GM12878 (cell line): ENCODE measurements around the gene GJA4. TPM values are rescaled to one million over a fixed set of nuclear protein-coding genes. Genes with fewer than 3 reads are reported as not detected.

ENCODE experiments used
- ATAC-seq: fragments of 200-7000 bp; cut with Tn5 transposase; 3 replicates; pipeline ENCODE4 v1.9.1; 2020; ENCODE audit warnings: mild to moderate bottlenecking, moderate library complexity
- BruUV-seq: library from RNA; stranded (reverse); fragments of 400-500 nt; replicated peaks from 2 replicates; lab custom pipeline; 2021; lab: Mats Ljungman, UMichigan
- CTCF ChIA-PET: fragments of 300-600 bp; sonication (Branson Sonifier 250); formaldehyde crosslinking; extraction: SDS; loops from one replicate; lab custom pipeline; 2021; ENCODE audit warnings: inconsistent platforms; lab: Yijun Ruan, JAX
- POLR2A ChIA-PET: fragments of 350-600 bp; formaldehyde crosslinking; extraction: SDS; loops from one replicate; lab custom pipeline; 2021; ENCODE audit warnings: inconsistent platforms; lab: Charles Lee
- RAD21 ChIA-PET: fragments of 300-600 bp; sonication (Branson Sonifier 250); formaldehyde crosslinking; loops from one replicate; lab custom pipeline; 2023; ENCODE audit warnings: antibody characterized with exemption; ENCODE audit not compliant: unreplicated experiment; lab: Charles Lee
- SMC1A ChIA-PET: fragments of 300-600 bp; sonication (Branson Sonifier 250); formaldehyde crosslinking; loops from one replicate; lab custom pipeline; 2023; ENCODE audit not compliant: unreplicated experiment, uncharacterized antibody; lab: Charles Lee
- DNase-seq: peaks from one replicate; pipeline ENCODE4 v3.0.0-alpha.2; 2011; ENCODE audit warnings: low read depth, low spot score
- FAIRE-seq: peaks from 3 replicates; lab custom pipeline; 2011; peaks lifted over from hg19 to GRCh38; lab: Jason Lieb, UNC
- H2AFZ ChIP-seq: 2 replicates; pipeline ENCODE4 v1.6.0; 2011; ENCODE audit warnings: low read depth, low read length, control low read depth; ENCODE audit not compliant: control insufficient read depth
- H3K27ac ChIP-seq: 2 replicates; pipeline ENCODE4 v1.5.1; 2011; ENCODE audit warnings: control low read depth; ENCODE audit not compliant: control insufficient read depth, insufficient read depth
- H3K27me3 ChIP-seq, 2 experiments: replicated peaks in 1 of 2; 2 replicates each; pipeline versions ENCODE4 v1.6.0 to v1.6.1; 2011; ENCODE audit warnings: low read length in 1 of 2; ENCODE audit not compliant: control insufficient read depth in 2 of 2, insufficient read depth in 2 of 2
- H3K36me3 ChIP-seq, 2 experiments: 2 replicates each; pipeline ENCODE4 v1.5.1; 2011; ENCODE audit warnings: low read length in 1 of 2; ENCODE audit not compliant: control insufficient read depth in 2 of 2, insufficient read depth in 2 of 2
- H3K4me1 ChIP-seq: 2 replicates; pipeline ENCODE4 v1.6.1; 2011; ENCODE audit warnings: mild to moderate bottlenecking, low read length, moderate library complexity, mixed read lengths; ENCODE audit not compliant: control insufficient read depth, insufficient read depth
- H3K4me2 ChIP-seq: 2 replicates; pipeline ENCODE4 v1.6.0; 2011; ENCODE audit warnings: control low read depth; ENCODE audit not compliant: control insufficient read depth, insufficient read depth
- H3K4me3 ChIP-seq: fragments of 200-600 bp; sonication (generic); 2 replicates; pipeline ENCODE4 v1.5.1; 2016
- H3K79me2 ChIP-seq: 2 replicates; pipeline ENCODE4 v1.6.0; 2011; ENCODE audit warnings: low read length; ENCODE audit not compliant: control insufficient read depth, insufficient read depth
- H3K9ac ChIP-seq: 2 replicates; pipeline ENCODE4 v1.8.0; 2011; ENCODE audit warnings: low read length, control low read depth, mixed read lengths; ENCODE audit not compliant: control insufficient read depth, insufficient read depth
- H3K9me3 ChIP-seq: replicated peaks from 3 replicates; pipeline ENCODE4 v1.5.1; 2011; ENCODE audit warnings: mild to moderate bottlenecking, low read length; ENCODE audit not compliant: control insufficient read depth, insufficient read depth
- H4K20me1 ChIP-seq: 2 replicates; pipeline ENCODE4 v1.6.0; 2011; ENCODE audit not compliant: control insufficient read depth, insufficient read depth
- BMI1 ChIP-seq: fragments of 450-650 bp; IDR thresholded peaks from 2 replicates; pipeline ENCODE4 v1.6.1; 2016; ENCODE audit warnings: mild to moderate bottlenecking, moderate library complexity, borderline replicate concordance
- BRCA1 ChIP-seq: IDR thresholded peaks from 2 replicates; pipeline ENCODE4 v1.6.1; 2011; ENCODE audit warnings: low read depth, low read length, improper control_type of control experiment
- CHD2 ChIP-seq: IDR thresholded peaks from 2 replicates; pipeline ENCODE4 v1.6.1; 2011; ENCODE audit warnings: low read depth, low read length, improper control_type of control experiment, borderline replicate concordance
- GABPA ChIP-seq: IDR thresholded peaks from 2 replicates; pipeline ENCODE4 v1.6.1; 2014; ENCODE audit warnings: antibody characterized with exemption, low read depth, mild to moderate bottlenecking, inconsistent platforms
- GATAD2B ChIP-seq: fragments of 450-650 bp; conservative IDR thresholded peaks from 2 replicates; pipeline ENCODE4 v1.6.1; 2017; ENCODE audit warnings: low read depth, mild to moderate bottlenecking, moderate library complexity
- MYB ChIP-seq: fragments of 150-350 bp; IDR thresholded peaks from 2 replicates; pipeline ENCODE4 v1.6.1; 2014; ENCODE audit warnings: mild to moderate bottlenecking, low read depth, low read length, borderline replicate concordance
- NR2F1 ChIP-seq: fragments of 450-650 bp; conservative IDR thresholded peaks from 2 replicates; pipeline ENCODE4 v1.6.1; 2017; ENCODE audit warnings: mild to moderate bottlenecking
- POLR2A ChIP-seq: IDR thresholded peaks from 2 replicates; pipeline ENCODE4 v1.6.1; 2011; ENCODE audit warnings: low read depth, mild to moderate bottlenecking, low read length
- POLR2AphosphoS2 ChIP-seq: IDR thresholded peaks from 2 replicates; pipeline ENCODE4 v1.6.1; 2011; ENCODE audit warnings: low read depth, mild to moderate bottlenecking, low read length, improper control_type of control experiment, moderate library complexity
- RB1 ChIP-seq: fragments of 450-650 bp; formaldehyde crosslinking; IDR thresholded peaks from 2 replicates; pipeline ENCODE4 v1.6.1; 2017; ENCODE audit warnings: mild to moderate bottlenecking, borderline replicate concordance
- RBBP5 ChIP-seq: fragments of 200-600 bp; sonication (generic); conservative IDR thresholded peaks from 2 replicates; pipeline ENCODE4 v1.6.1; 2016
- SUZ12 ChIP-seq: fragments of 200-600 bp; sonication (generic); IDR thresholded peaks from one replicate; pipeline ENCODE4 v1.6.1; 2018; ENCODE audit warnings: antibody characterized with exemption, mild to moderate bottlenecking; ENCODE audit not compliant: unreplicated experiment
- TARDBP ChIP-seq: IDR thresholded peaks from 2 replicates; pipeline ENCODE4 v1.6.1; 2016; ENCODE audit warnings: borderline replicate concordance
- ZNF217 ChIP-seq: fragments of 450-650 bp; IDR thresholded peaks from 2 replicates; pipeline ENCODE4 v1.6.1; 2017; ENCODE audit warnings: antibody characterized with exemption, mild to moderate bottlenecking
- WGBS: methylation state at CpG from one replicate; pipeline ENCODE4 v1.1.6; 2016; ENCODE audit warnings: low lambda C conversion rate; ENCODE audit not compliant: insufficient replicate concordance, insufficient coverage; ENCODE audit errors: missing lambda C conversion rate; 5-methylcytosine and 5-hydroxymethylcytosine counted together
- in situ Hi-C: fragments of 300-500 bp; cut with MboI; formaldehyde crosslinking; loops from 9 replicates; pipeline ENCODE4 v1.14.3; 2018; ENCODE audit warnings: mixed read lengths
- intact Hi-C: fragments of 100-400 bp; cut with micrococcal nuclease; formaldehyde crosslinking; loops from one replicate; pipeline ENCODE4 v1.14.2; 2022; ENCODE audit not compliant: unreplicated experiment
- polyA plus RNA-seq, 11 experiments: library from polyadenylated mRNA; depleted of rRNA in 4 of 11; unstranded in 6 of 11; stranded (reverse) in 5 of 11; fragments of >200 nt; fragmentation: Nextera tagmentation in 4 of 11; fragmentation: Illumina TruSeq in 1 of 11; extraction: Ambion mirVana in 4 of 11; extraction: Trizol in 1 of 11; gene quantifications; 1 replicate in 1 of 11; 2 replicates in 10 of 11; pipeline versions ENCODE4 v1.2.1 to v1.2.3, GENCODE V29; 2011 to 2016; ENCODE audit warnings: inconsistent platforms in 2 of 11, missing spikeins in 2 of 11, low read depth in 1 of 11
- total RNA-seq, 4 experiments: library from RNA; depleted of rRNA in 3 of 4; stranded (reverse); fragments of >200 nt in 3 of 4; fragmentation: Illumina TruSeq in 1 of 4; extraction: Trizol in 1 of 4; gene quantifications; 2 replicates each; pipeline versions ENCODE4 v1.2.1 to v1.2.3, GENCODE V29; 2013 to 2021
- TF ChIP-seq, protein P1 (sequence below): IDR thresholded peaks from 2 replicates; pipeline ENCODE4 v1.6.1; 2011; ENCODE audit warnings: low read depth, low read length, improper control_type of control experiment, borderline replicate concordance
- TF ChIP-seq, protein P2 (sequence below): fragments of 450-650 bp; IDR thresholded peaks from 2 replicates; pipeline ENCODE4 v1.6.1; 2016; ENCODE audit warnings: mild to moderate bottlenecking
- TF ChIP-seq, protein P3 (sequence below): IDR thresholded peaks from 2 replicates; pipeline ENCODE4 v1.6.1; 2012; ENCODE audit warnings: low read length, inconsistent platforms
- TF ChIP-seq, protein P4 (sequence below): IDR thresholded peaks from 2 replicates; pipeline ENCODE4 v1.6.1; 2012; ENCODE audit warnings: low read depth, low read length, improper control_type of control experiment

GJA4 gene
- total and polyA plus RNA-seq, 10 of the 15 experiments (the other 5 are each of a cell fraction or from before 2014, with no cell fraction given), result 0.09 to 0.18 TPM; not detected in 8

DNA sequence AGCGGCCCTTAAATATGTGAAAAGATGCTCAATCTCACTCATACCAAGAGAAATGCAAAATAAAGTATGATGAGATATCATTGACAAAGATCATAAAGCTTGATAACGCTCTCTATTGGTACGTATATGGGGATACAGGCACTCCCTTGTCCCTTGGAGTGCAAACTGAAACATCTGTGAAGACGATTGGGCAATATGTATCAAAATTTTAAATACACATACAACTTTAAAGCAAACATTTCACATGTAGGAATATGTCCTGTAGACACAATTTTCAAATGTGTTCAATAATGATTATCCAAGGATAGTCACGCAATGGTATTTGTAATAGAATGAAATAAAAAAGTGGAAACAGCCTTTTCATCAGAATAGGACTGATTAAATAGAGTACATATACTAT is 13.8 kb upstream of the GJA4 start:
- DNase-seq (no peak), ATAC-seq (no peak), FAIRE-seq (no peak)
- no peak overlapping the region for H3K4me3 ChIP-seq
- no peaks in the 10 kb centered on the region for H3K79me2 ChIP-seq
- no peak overlapping the region for H3K4me2 ChIP-seq
- TF ChIP-seq POLR2A, result no peak
- TF ChIP-seq SUZ12, result no peak
- no peak for TF ChIP-seq GABPA
- no peak for TF ChIP-seq MYB
- no peak for TF ChIP-seq TARDBP
- TF ChIP-seq RBBP5, result no peak
- TF ChIP-seq, protein P1, sequence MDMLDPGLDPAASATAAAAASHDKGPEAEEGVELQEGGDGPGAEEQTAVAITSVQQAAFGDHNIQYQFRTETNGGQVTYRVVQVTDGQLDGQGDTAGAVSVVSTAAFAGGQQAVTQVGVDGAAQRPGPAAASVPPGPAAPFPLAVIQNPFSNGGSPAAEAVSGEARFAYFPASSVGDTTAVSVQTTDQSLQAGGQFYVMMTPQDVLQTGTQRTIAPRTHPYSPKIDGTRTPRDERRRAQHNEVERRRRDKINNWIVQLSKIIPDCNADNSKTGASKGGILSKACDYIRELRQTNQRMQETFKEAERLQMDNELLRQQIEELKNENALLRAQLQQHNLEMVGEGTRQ, result no peak
- no peak for TF ChIP-seq RB1
- TF ChIP-seq CHD2, result no peak
- no peak for TF ChIP-seq POLR2AphosphoS2
- TF ChIP-seq, protein P2, sequence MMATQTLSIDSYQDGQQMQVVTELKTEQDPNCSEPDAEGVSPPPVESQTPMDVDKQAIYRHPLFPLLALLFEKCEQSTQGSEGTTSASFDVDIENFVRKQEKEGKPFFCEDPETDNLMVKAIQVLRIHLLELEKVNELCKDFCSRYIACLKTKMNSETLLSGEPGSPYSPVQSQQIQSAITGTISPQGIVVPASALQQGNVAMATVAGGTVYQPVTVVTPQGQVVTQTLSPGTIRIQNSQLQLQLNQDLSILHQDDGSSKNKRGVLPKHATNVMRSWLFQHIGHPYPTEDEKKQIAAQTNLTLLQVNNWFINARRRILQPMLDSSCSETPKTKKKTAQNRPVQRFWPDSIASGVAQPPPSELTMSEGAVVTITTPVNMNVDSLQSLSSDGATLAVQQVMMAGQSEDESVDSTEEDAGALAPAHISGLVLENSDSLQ, result no peak
- TF ChIP-seq GATAD2B, result no peak
- TF ChIP-seq, protein P3, sequence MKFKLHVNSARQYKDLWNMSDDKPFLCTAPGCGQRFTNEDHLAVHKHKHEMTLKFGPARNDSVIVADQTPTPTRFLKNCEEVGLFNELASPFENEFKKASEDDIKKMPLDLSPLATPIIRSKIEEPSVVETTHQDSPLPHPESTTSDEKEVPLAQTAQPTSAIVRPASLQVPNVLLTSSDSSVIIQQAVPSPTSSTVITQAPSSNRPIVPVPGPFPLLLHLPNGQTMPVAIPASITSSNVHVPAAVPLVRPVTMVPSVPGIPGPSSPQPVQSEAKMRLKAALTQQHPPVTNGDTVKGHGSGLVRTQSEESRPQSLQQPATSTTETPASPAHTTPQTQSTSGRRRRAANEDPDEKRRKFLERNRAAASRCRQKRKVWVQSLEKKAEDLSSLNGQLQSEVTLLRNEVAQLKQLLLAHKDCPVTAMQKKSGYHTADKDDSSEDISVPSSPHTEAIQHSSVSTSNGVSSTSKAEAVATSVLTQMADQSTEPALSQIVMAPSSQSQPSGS, result no peak
- no peak for TF ChIP-seq NR2F1
- no peak for TF ChIP-seq BRCA1
- no peak for TF ChIP-seq ZNF217
- TF ChIP-seq, protein P4, sequence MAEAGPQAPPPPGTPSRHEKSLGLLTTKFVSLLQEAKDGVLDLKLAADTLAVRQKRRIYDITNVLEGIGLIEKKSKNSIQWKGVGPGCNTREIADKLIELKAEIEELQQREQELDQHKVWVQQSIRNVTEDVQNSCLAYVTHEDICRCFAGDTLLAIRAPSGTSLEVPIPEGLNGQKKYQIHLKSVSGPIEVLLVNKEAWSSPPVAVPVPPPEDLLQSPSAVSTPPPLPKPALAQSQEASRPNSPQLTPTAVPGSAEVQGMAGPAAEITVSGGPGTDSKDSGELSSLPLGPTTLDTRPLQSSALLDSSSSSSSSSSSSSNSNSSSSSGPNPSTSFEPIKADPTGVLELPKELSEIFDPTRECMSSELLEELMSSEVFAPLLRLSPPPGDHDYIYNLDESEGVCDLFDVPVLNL, result no peak
- TF ChIP-seq BMI1, result no peak
- H3K36me3 ChIP-seq, result no peaks in the 10 kb centered on the region
- H3K9ac ChIP-seq, result no peak overlapping the region
- in situ Hi-C loops, result no loop called here
- no TSS peak for BruUV-seq
- no peaks in the 10 kb centered on the region for H3K9me3 ChIP-seq
- H3K27ac ChIP-seq, result no peak overlapping the region
- no peak overlapping the region for H2AFZ ChIP-seq
- ChIA-PET CTCF (interaction anchor here (0.6 kb wide), 1 partner anchor 521 kb away, joined by 3 read pairs; no protein-coding TSS in a partner anchor), RAD21 (no interaction called here), POLR2A (no interaction called here), SMC1A (interaction anchor here (1.1 kb wide), 1 partner anchor 124 kb away, joined by 3 read pairs; no protein-coding TSS in a partner anchor)
- H4K20me1 ChIP-seq, result no peaks in the 10 kb centered on the region
- H3K27me3 ChIP-seq, result peaks cover 2 to 10% of the 10 kb centered on the region in 2 experiments; a peak in 3 of 4 replicates
- 58% methylated on average over 5 of the region's 5 CpGs for WGBS
- intact Hi-C loops, result no loop called here
- H3K4me1 ChIP-seq, result no peaks in the 10 kb centered on the region
